K562 (cell line): Measurements from ENCODE around the gene OR10P1.

ENCODE experiments used
- DNMT1 ChIP-seq: fragments of 450-650 bp; IDR thresholded peaks from 2 replicates; pipeline ENCODE4 v1.6.1; 2016; ENCODE audit warnings: antibody characterized with exemption, mild to moderate bottlenecking
- SRSF9 ChIP-seq: fragments of 200-400 bp; formaldehyde crosslinking; IDR thresholded peaks from 2 replicates; pipeline ENCODE4 v1.6.1; 2017; ENCODE audit warnings: low read depth, low read length, borderline replicate concordance
- ZFP1 ChIP-seq: fragments of 450-650 bp; formaldehyde crosslinking; IDR thresholded peaks from 2 replicates; pipeline ENCODE4 v1.4.0; 2020; ENCODE audit warnings: mild to moderate bottlenecking, mixed read lengths
- ZZZ3 ChIP-seq: fragments of 450-650 bp; IDR thresholded peaks from 2 replicates; pipeline ENCODE4 v1.6.1; 2016; ENCODE audit warnings: antibody characterized with exemption, mild to moderate bottlenecking, moderate library complexity

DNA sequence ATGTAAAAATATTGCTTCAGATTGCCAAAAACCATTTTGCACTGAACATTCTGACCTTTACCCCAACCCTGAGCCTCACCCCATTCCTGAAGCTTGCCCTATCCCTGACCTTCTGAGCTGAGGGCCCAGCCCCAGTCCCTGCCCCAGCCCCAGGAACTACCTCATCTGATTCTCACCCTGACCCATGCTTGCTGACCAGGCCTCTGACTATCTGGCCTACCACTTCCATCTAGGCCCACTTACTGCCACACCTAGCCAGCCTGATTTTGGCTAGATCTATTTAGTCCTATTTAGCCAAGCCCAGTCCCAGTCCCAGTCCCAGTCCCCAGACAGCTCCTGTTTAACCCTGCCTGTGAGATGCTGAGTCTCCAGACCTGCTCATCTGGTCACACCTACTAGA, 33.6 kb downstream of the OR10P1 start:
- TF ChIP-seq ZZZ3 = no peak
- no peak for TF ChIP-seq ZFP1
- no peak for TF ChIP-seq SRSF9
- no peak for TF ChIP-seq DNMT1
